ENCODE results near the gene SMIM35. TPM values are rescaled to one million over a fixed set of nuclear protein-coding genes. Genes with fewer than 3 reads are reported as not detected.

The SMIM35 gene
- polyA plus RNA-seq, 1 of the 3 experiments (the other 2 are of a cell fraction) = not detected

- TF ChIP-seq TEAD4 (IDR thresholded peaks at IDR 0.05; ENCODE audit: borderline replicate concordance, insufficient read depth) (no peak), GATA2 (CRISPR knock-in tag; IDR thresholded peaks at IDR 0.05) (no peak), SMC3 (IDR thresholded peaks at IDR 0.05; ENCODE audit: low read depth, low read length) (no peak), MXI1 (IDR thresholded peaks at IDR 0.05; ENCODE audit: low read depth, low read length) (no peak), FOXJ3 (CRISPR knock-in tag; IDR thresholded peaks at IDR 0.05) (no peak), JUND (IDR thresholded peaks at IDR 0.05) (no peak), USF1 (IDR thresholded peaks at IDR 0.05; ENCODE audit: borderline replicate concordance, low read depth) (no peak), FOXM1 (IDR thresholded peaks at IDR 0.05; ENCODE audit: low read depth) (no peak), ELF1 (IDR thresholded peaks at IDR 0.05) (no peak), REST (IDR thresholded peaks at IDR 0.05; ENCODE audit: low read depth, low read length) (no peak), FOSL2 (IDR thresholded peaks at IDR 0.05; ENCODE audit: borderline replicate concordance, low read depth) (no peak), EP300 (IDR thresholded peaks at IDR 0.05; ENCODE audit: borderline replicate concordance in 1 of 2, low read depth in 1 of 2, low read length in 1 of 2) (no peak), TAF1 (IDR thresholded peaks at IDR 0.05; ENCODE audit: borderline replicate concordance, low read depth, low read length) (no peak), MEF2A (IDR thresholded peaks at IDR 0.05; ENCODE audit: borderline replicate concordance, low read depth) (no peak), YY1 (IDR thresholded peaks at IDR 0.05; ENCODE audit: low read depth) (no peak), CHD2 (IDR thresholded peaks at IDR 0.05; ENCODE audit: low read length, partially characterized antibody) (no peak), TCF12 (IDR thresholded peaks at IDR 0.05) (no peak)
- TF ChIP-seq, protein P1, sequence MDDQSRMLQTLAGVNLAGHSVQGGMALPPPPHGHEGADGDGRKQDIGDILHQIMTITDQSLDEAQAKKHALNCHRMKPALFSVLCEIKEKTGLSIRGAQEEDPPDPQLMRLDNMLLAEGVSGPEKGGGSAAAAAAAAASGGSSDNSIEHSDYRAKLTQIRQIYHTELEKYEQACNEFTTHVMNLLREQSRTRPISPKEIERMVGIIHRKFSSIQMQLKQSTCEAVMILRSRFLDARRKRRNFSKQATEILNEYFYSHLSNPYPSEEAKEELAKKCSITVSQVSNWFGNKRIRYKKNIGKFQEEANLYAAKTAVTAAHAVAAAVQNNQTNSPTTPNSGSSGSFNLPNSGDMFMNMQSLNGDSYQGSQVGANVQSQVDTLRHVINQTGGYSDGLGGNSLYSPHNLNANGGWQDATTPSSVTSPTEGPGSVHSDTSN (IDR thresholded peaks at IDR 0.05) = no peak
- TF ChIP-seq, protein P2, sequence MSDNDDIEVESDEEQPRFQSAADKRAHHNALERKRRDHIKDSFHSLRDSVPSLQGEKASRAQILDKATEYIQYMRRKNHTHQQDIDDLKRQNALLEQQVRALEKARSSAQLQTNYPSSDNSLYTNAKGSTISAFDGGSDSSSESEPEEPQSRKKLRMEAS (IDR thresholded peaks at IDR 0.05; ENCODE audit: low read depth) = no peak
- no peaks in the 10 kb centered on the region for H3K9me2 ChIP-seq
- no peak for DNase-seq
- H3K9me3 ChIP-seq = no peaks in the 10 kb centered on the region
- H3K79me2 ChIP-seq (ENCODE audit: insufficient read depth) = no peaks in the 10 kb centered on the region
- no peak overlapping the region for H3K4me3 ChIP-seq (ENCODE audit: low read depth in 2 of 2, low read length in 1 of 2)
- no peak overlapping the region for H3K4me2 ChIP-seq
- WGBS (ENCODE audit: low lambda C conversion rate) = 55% methylated on average over 14 of the region's 21 CpGs
- no peaks in the 10 kb centered on the region for H3K36me3 ChIP-seq (replicated peaks in 1 of 2; ENCODE audit: control insufficient read depth in 1 of 2, insufficient read depth in 2 of 2, low read length in 1 of 2)
- H3K4me1 ChIP-seq (ENCODE audit: control insufficient read depth in 1 of 2, insufficient read depth in 2 of 2, low read depth in 1 of 2, low read length in 1 of 2) = no peaks in the 10 kb centered on the region
- no peak overlapping the region for H3K27ac ChIP-seq (ENCODE audit: low read depth in 2 of 2, low read length in 1 of 2)
- H2AFZ ChIP-seq (ENCODE audit: low read depth) = no peak overlapping the region
- no peaks in the 10 kb centered on the region; the same call in 1 of the 2 replicates for H3K27me3 ChIP-seq (ENCODE audit: insufficient read depth)
- no peaks in the 10 kb centered on the region for H3F3A ChIP-seq (replicated peaks; ENCODE audit: insufficient read depth)
- ChIA-PET CTCF (no interaction called here), POLR2A (no interaction called here)
- H3K9ac ChIP-seq = no peak overlapping the region
- no peaks in the 10 kb centered on the region for H4K20me1 ChIP-seq (ENCODE audit: insufficient read depth)
Measured at GRCh38 chr11:118010738-118011461, 75.9 kb downstream of the SMIM35 start.

Data from SK-N-SH (cell line).